HG03521 (cell line): ENCODE measurements around the gene TNS3.

Experiments
- ATAC-seq: cut with Tn5 transposase; IDR thresholded peaks from one replicate; pipeline ENCODE4 v1.9.1; 2021; ENCODE audit warnings: mild to moderate bottlenecking, moderate library complexity; ENCODE audit not compliant: unreplicated experiment

Gene TNS3

DNA sequence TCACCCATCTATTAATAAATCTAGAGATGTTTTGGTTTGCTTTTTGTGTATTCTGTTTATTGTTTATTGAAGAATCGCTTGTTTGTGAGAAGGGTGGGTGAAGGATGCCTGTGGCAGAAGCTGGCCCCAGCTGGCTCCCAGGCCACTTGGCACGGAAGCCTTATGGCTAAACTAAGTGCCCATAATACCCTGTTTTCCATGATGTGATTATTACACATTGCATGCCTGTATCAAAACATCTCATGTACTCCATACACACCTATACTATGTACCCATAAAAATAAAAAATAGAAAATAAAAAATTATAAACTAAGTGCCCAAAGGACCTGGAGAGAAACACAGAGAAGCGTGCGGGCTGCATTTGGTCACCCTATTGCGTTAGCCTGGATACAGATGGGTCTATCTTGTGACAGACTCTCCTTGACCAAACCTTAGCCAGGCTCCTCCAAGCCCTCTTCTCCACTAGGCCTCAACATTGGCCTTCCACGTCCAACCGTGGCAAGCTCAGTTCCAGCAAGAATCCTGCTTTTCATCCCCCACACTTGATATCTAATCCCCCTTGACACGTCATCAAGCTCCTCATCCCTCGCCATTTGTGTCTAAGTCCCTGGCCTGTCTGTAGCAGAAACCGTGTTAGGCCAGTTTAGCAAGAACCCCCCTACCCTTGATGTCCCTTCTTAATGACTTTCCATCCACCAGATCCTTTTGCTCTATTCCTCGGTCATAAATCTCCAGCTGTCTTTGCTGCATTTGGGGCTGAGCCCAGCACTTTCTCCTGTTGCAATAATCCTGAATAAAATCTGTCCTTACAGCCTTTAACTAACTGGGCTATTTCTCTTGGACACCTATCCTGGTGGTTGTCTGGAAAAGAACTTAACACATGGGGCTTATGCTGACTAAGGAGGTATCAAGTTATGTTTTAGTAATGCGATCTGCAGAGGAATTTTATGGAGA, 245.2 kb downstream of the TNS3 start:
- no peak for ATAC-seq

DNA sequence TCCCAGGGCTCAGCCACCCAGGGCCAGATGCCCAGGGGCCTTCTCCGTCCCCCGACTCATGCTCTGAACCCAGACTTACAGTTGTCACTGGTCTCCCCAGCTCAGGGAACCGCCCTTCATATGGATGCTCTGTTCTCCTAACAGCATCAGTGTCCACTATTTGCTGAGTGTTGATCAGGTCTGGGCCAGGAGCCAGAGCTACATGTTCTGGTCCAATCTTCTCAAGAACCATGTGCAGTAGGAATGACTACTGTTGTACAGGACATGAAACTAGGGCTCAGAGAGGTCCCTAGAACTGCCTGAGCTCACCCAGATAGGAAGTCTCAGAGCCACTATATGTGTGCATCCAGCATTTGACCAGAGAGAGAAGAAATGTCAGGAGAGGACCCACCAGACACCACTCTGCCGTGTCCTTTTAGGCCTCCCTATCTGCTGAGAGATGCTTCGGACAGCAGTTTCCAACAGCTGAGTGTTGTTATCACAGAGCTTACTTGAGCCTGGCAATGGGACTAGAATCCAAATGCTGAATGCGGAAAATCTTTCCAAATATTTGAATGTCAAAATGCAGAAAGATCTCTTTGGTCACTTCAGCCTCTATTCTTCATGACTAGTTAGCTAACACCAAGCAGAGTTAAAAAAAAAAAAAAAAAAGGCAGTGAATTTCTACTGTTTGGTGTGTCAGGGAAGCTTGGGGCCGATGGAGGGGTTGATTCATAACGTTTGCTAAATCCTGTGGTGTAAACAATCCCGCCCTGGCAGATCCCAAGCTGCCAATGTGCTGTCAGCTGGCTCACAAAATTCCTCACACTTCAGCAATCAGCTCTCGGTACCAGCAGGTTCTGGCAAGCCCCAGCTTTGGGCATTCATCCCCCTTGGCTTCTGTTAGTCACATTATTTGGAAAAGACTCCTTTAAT, 246.1 kb downstream of the TNS3 start:
- no peak for ATAC-seq

DNA sequence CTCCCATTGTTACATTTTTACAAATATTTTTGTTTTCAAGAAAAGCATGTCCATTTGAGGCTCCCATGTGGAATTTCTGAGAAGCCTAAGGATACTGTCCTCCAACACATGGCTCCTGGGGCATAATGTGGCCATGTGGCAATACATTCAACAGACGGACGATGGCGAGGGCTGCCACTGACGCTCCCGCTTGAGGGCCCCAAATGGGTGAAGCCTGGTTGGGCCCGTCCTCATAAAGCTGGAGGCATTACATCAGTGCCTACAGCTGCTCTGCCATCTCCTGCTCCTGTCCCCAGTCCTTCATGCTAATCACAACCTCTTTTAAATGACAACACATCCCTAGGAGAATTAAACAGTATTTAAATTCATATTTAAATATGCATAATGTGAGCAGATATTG, 246.8 kb downstream of the TNS3 start:
- no peak for ATAC-seq

DNA sequence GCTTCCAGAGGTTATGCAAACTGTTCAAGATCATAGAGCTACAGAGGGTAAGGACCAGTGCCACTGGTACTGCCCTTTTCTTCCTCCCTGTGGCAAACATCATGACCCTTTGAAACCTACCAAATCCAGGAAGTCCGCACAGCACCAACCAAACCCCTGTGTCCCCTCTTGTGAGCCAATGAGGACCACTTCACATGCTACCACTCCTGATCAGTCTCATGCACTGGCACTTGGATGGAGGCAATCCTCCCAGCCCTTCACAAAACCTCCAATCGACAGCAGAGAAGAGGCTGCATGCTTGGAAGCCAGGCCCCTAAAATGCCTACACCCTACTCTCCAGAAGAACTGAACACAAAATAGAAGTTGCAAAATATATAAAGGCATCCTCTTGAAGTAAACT, 248.0 kb downstream of the TNS3 start:
- ATAC-seq, result no peak

DNA sequence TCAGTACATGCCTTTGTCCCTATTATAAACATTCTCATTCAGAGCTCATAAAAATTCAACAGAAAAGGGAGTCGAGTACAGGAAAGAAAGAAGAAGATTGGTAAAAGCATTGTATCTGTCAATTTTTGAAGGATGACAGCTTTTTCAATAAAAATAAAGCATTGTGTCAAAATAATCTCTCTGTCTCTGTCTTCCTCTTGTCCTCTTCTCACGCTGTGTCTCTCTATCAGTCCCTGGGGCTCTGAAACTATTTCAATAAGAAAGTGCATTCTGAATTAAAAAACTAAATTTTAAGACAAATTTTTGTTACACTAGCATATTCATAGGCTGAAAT, 248.4 kb downstream of the TNS3 start:
- ATAC-seq, result no peak

DNA sequence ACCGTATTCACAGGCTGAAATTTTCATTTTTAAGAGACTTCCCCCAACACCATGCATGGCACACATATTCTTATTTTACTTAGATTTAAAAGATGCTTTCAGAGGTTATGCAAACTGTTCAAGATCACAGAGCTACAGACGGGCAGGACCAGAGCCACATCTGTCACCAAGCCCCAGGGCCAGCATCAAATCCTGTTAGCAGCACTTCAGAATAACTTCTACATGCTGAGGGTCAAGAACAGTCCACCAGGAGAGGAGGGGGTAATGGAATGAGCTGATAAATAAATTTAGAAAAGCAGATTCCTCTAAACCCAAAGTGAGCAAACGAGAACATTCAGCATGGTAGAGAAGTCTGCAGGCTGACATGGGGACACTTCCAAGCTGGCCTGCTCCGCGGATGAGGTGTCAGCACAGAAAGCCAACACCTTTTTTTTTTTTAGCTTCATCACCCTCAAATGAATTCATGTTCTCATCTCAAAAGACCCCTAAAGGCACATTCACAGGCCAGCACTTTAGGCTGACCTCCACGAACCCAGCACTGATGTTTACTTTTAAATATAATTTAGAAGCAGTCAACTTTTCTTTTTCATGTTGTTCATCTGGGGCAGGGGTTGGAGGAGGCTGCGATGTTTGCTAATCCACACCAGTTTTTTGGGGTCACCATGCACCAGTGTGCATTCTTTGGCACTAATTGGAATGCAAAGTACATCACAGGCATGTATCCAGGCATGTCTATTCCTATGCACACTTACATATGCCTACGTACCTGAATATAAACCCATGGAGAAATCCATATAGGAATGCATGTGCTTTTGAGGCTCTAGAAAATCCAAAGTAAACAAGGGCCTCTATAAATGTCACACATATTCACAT, 249.0 kb downstream of the TNS3 start:
- ATAC-seq, result no peak

DNA sequence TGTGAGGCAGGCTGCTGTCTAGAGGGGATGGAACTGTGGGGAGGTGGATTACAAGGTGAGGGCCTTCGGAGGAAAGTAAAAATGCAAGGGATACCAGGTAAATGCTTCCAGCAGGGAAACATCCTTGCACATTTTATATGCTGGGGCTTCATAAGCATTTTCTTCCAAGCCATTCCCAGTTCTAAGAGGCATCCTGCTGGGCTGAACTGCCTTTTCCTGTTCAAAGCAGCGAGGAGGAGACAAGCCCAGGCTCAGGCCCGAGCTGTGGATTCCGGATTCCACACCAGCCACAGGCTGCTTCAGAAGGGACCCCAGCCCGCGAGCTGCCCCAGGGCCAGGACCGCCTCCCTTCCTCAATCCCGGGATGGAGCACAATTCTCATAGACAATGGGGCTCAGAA, 249.7 kb downstream of the TNS3 start:
- no peak for ATAC-seq

DNA sequence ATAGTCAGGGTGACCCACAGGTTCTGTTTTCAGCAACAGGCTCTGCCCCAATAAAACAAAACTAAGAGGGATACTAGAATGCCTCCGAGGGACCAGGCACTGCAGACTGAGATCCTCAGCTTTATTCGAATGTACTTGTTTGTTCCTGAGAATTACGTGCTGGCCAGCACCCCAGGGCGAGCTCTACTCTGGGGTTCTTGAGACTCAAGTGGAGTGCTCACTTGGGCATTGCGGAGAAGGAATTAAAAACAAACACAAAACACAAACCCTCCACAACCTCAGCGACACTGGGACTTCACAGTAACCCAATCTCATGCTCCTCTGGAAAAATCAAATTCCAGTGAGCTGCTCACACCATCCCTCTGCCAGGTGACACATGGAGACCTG, 250.7 kb downstream of the TNS3 start:
- no peak for ATAC-seq

DNA sequence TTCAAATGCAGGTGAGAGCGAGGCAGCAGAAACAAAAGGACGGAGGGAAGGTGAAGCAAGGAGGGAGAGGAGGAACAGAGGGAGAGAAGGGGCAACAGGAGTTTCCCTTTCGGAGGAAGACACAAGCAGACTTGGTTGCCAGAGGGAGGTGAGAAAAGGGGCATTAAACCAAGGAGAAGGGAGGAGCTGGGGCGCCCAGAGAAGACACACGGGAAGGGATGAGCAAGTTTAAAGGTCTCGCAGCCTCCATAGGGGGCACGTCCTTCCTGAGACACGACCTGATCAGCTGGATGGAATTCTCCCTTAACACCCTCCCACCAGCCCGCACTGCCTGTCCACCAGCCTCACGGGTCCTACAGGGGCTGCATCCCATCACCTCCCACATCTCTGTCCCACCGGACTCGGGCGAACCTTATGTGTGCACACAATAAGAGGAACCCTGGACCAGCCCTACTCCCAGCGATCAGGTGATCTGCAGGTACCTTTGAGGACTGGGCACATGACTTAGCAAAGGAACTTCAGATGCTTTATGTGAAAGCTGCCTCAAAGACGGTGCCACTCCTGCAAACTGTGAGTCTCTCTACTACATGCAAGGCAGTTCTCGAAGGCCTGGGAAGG, 251.2 kb downstream of the TNS3 start:
- no peak for ATAC-seq

DNA sequence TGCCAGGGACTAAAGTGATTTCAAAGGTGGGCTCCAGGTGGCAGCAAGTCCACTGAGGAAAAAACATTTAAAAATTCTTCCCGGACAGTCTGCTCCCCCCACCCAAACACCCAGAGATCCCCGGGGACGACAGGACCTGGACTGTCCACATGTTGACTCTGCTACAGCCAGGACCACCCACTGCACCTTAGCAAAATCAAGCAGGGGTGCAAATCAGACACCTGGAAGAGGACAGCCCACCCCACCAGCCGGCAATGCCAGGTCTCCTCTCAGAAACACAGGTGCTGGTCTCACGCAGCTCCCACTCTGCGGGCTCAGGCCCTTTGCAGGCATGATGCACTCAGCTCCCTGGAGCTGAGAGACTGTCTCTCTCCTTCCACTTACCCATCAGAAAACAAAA, 251.9 kb downstream of the TNS3 start:
- ATAC-seq, result no peak

DNA sequence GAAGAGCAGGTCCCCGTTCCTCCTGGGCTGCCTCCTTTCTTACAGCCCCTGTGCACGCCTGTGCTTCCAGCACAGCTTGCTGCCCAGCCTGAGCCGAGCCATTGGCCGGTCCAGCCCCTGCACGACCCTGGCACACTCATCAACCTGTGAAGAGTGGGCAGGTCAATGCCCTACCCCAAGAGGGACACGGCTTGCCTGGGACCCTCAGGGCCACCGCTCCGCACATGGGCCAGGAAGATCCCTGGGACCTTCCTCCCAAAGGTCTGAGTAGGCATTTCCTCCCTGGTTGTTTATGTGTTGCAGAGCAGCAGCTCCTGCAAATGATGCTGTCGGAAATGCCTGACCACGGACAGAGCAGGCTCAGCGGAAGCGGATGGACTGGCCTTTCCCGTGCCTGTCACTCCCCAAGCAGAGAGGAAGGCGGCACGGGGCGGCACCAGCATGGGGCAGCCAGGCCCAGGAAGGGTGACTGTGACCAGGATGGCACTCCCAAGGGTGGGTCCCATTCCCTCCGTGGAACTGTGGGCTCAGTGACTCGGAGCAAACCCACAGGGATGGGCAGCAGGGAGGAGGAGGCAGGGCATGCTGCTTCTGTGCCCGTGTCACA, 252.5 kb downstream of the TNS3 start:
- no peak for ATAC-seq

DNA sequence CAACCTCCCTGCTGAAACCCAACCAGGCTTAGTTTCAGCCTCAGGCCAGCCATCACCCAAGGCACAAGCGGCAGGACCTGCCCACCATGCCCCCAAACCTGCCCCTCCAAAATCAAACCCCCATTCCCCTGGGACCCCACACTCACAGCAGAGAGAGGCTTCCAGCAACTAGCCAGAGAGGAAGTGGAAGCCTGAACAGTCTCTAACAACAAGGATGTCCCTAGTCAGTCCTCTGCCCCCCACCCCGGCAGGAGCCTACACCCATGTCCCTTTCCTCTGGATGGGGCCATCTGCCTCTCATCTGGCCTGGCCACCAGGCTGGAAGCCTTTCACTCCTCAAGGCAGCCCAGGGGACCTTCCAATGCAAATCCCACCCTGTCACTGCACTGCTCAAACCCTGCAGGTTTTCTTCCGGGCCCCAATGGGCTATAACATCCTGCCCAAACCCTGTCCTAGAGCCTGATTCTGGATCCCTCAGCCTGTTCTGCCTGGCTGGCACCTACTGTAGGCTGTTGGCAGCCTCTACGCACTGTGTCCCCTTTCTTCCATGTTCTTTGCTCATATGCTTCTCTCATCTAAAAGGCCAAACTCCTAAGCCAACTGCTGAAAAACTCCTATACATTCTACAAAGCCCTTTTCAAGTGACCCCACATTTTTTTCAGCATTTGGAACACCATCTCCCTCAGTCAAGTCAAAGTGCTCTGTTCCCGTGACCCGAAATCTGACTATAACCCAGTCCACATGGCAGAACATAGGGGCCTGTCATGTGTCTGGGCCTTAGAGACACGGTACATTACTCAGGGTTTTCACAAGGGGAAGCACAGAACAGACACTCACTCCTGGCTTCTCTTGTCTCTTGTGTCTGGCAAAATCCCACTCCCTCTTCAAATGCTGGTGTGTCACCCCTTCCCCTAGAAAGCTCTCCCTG, 253.3 kb downstream of the TNS3 start:
- ATAC-seq, result no peak

DNA sequence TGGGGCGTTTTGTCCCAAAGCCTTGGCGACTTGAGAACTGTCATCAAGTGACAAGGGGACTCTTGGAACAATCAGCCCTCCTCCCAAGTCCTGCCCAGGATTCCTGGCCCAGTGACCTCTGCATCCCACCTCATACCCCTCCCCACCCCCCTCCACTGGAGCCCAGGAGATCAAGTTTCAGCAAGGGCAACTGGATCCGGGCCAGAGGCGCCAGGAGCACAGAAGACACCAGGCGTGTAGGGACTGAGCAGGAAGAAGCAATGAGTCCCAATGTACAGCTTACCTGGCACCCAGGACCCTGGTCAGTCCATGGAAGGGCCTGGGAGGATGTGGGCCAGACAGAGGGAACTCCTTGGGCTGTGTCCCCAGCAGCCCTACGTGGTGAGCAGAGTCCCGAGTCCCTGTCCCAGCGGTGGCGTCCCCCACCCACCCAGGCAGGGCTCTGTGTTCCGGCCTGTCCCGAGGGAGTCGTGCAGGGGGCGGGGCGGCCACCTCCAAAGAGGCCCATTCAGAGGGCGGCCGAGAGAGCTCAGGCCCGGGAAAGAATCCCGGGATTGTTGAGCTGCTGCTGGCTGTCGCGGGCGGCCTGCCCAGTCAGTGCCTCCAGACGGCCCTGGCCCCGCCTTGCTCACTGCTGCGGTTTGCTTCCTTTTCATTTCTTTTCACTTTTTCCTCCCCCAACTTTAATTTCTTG, 254.1 kb downstream of the TNS3 start:
- ATAC-seq, result no peak

DNA sequence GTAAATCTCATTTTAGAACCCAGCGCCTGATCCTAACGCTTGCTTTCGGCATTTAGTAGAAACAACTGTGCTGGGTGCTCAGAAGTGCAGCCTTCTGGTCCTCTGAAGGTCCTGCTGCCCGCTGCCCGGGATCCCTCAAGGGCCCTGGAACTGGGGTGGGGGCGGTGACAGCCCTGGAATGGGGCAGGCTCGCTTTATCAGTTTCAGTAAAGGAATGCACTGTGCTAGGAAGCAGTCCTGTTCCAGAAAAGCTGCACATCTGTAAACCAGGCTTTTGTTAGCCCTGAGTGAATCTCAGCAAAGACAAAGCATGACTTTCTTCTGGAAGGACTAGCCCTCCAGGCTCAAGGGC, 254.6 kb downstream of the TNS3 start:
- ATAC-seq, result no peak

DNA sequence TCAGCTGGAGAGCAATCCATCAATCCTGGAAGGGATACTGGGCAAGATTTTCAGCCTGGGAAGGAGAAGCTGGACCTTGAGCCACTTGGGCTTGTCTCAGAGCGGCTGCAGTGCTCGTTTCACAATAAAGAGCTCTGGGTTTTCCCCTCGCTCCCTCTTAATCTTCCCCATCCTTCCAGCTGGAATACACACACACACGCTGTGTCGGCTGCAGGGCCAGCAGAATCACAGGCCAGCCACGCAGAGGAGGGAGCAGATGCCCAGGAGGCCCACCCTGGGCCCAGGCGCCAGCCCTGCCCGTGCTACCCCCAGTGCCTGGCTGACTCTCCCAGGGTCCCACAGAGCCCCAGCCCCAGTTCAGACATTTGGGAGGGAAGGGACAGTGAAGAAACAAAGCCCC, 255.1 kb downstream of the TNS3 start:
- no peak for ATAC-seq

DNA sequence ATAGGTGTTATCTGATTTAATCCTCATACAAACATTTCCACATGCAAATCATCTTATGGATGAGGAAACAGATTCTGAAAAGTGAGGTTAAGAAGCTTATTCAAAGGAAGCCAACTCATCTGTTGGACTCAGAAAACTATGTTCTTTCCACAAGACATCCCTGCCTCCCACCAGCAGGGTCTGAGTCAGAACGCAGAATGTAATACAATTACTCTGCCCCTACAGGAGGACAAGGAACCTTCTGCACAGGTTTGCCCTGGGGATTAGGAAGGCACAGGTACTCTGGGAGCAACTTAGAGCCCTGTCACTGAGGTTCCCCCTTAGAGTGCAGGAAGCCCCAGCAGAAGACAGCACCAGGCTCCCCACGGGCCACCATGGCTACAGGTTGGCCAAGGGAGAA, 255.7 kb downstream of the TNS3 start:
- no peak for ATAC-seq

DNA sequence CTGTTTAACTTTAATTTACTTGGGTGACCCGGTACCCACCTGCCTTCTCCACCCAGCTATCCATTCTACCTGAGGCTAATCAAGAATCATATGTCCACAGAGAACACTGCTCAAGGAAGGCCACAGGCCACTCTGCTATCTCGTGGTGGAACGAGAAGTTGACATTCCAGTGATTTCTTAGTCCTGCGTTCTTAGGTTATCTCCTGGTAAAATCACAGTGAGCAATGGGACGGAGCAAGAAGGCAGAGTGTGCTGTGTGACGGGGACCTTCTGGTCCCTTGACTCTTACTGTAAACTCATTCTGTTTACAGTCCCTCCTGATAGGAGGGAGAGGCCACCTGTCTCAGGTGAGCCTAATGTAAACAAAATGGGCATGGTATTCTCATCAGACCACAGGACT, 256.6 kb downstream of the TNS3 start:
- no peak for ATAC-seq

DNA sequence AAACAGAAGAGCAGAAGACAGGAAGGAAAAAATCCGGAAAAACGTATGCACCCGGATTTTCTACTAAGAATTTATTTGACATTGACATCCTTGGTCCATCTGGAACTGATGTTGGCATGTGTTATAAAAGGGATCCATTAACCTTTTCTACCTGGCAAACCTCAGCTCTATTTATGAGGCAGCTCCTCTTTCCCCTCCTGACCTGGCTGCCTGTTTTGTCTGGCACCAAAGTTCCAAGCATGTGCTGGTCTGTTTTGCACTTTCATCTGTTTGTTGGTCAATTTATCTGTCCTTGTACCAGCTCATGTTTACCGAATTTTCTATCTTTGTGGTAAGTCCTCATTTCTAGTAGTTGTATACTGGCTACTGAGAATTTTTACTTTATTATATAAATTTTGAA, 258.0 kb downstream of the TNS3 start:
- ATAC-seq, result no peak

DNA sequence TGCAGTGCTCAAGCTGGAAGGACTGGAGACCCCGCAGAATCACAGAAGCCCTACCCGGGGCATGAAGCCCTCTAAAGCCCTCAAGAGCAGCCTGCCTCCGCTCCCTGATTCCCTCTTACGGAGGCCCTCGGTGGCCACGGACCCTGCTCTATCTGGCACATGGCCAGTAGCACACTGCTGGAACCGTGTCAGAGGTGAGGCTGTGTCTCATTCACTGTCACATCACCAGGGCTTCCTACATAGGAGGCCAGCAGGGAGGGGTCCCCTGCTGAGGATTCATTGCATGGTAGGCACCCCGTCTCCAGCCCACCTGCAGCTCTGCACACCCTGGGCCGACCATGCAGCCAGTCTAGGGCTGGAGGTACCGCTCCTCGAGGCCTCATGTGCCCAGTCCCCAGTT, 259.2 kb downstream of the TNS3 start:
- ATAC-seq, result no peak
